HepG2 (cell line): ENCODE data around the gene NGRN.

Experiments used
- ARNTL ChIP-seq: sonication (generic); formaldehyde crosslinking; IDR thresholded peaks from 2 replicates; pipeline ENCODE4 v1.4.0; 2020; ENCODE audit warnings: mild to moderate bottlenecking, missing genetic modification reagents
- CTCF ChIP-seq: sonication (generic); formaldehyde crosslinking; IDR thresholded peaks from 2 replicates; pipeline ENCODE4 v1.5.0; 2020; ENCODE audit warnings: mild to moderate bottlenecking, missing genetic modification reagents, moderate library complexity
- GZF1 ChIP-seq: sonication (generic); formaldehyde crosslinking; IDR thresholded peaks from 2 replicates; pipeline ENCODE4 v1.5.1; 2020; ENCODE audit warnings: mild to moderate bottlenecking, missing genetic modification reagents
- JUN ChIP-seq: sonication (generic); formaldehyde crosslinking; IDR thresholded peaks from 2 replicates; pipeline ENCODE4 v1.4.0; 2020; ENCODE audit warnings: mild to moderate bottlenecking, missing genetic modification reagents
- MXI1 ChIP-seq: IDR thresholded peaks from 3 replicates; pipeline ENCODE4 v1.6.1; 2012; ENCODE audit warnings: low read depth, low read length, inconsistent platforms, borderline replicate concordance
- REL ChIP-seq: sonication (generic); formaldehyde crosslinking; conservative IDR thresholded peaks from 2 replicates; pipeline ENCODE4 v1.8.0; 2022; ENCODE audit warnings: mild to moderate bottlenecking, missing genetic modification reagents, moderate library complexity
- SMAD1 ChIP-seq: sonication (generic); formaldehyde crosslinking; IDR thresholded peaks from 2 replicates; pipeline ENCODE4 v1.4.0; 2020; ENCODE audit warnings: missing genetic modification reagents, low read depth, mild to moderate bottlenecking, borderline replicate concordance
- STAT6 ChIP-seq: sonication (generic); formaldehyde crosslinking; IDR thresholded peaks from 2 replicates; pipeline ENCODE4 v1.4.0; 2020; ENCODE audit warnings: missing genetic modification reagents, mild to moderate bottlenecking, borderline replicate concordance
- ZBTB2 ChIP-seq: sonication (generic); formaldehyde crosslinking; IDR thresholded peaks from 2 replicates; pipeline ENCODE4 v1.8.0; 2022; ENCODE audit warnings: low read depth, missing genetic modification reagents
- ZNF432 ChIP-seq: sonication (generic); formaldehyde crosslinking; IDR thresholded peaks from 2 replicates; pipeline ENCODE4 v1.5.0; 2020; ENCODE audit warnings: missing genetic modification reagents, mild to moderate bottlenecking, borderline replicate concordance
- ZNF629 ChIP-seq: sonication (generic); formaldehyde crosslinking; conservative IDR thresholded peaks from 2 replicates; pipeline ENCODE4 v1.5.0; 2020; ENCODE audit warnings: missing genetic modification reagents

- TF ChIP-seq ARNTL (CRISPR knock-in tag) (no peak; the same call in 1 of the 2 replicates), CTCF (no peak), ZNF432 (no peak), ZNF629 (CRISPR knock-in tag) (no peak), JUN (CRISPR knock-in tag) (no peak), GZF1 (CRISPR knock-in tag) (no peak), REL (CRISPR knock-in tag) (no peak), ZBTB2 (no peak), STAT6 (CRISPR knock-in tag) (no peak), SMAD1 (no peak), MXI1 (no peak)
These were observed 574 bp downstream of the NGRN start for GRCh38 chr15:90266061-90266431.
